Stimulated activated CD8-positive, alpha-beta memory T cell treated with anti-CD3 and anti-CD28 coated beads, Interleukin-4, amount 100 ng/mL, for 1 hour (primary cell): ENCODE results near the gene IL12RB1.
"Not testable (repeated sequence)": the region's sequence is repeated elsewhere in the genome, so short reads cannot be mapped to it uniquely, and the experiment has no call there.

Experiments
- DNase-seq, 2 donors: peaks; one replicate each; pipeline ENCODE4 v3.0.0-alpha.2; 2020; ENCODE audit warnings: low read depth in 2 of 2, low spot score in 1 of 2

Gene IL12RB1

GRCh38 chr19:18112989-18113478 lies 26.3 kb upstream of the IL12RB1 start:
- peak; percentile 59 to 61 for DNase-seq

GRCh38 chr19:18110609-18111232 lies 24.0 kb upstream of the IL12RB1 start:
- DNase-seq = no peak

GRCh38 chr19:18109733-18110608 lies 23.2 kb upstream of the IL12RB1 start:
- DNase-seq = no peak

GRCh38 chr19:18109341-18109732 lies 22.6 kb upstream of the IL12RB1 start:
- DNase-seq = no peak

- DNase-seq = no peak
Measured at GRCh38 chr19:18108897-18109296, 22.2 kb upstream of the IL12RB1 start.

- no peak for DNase-seq
Measured at GRCh38 chr19:18107235-18107634, 20.5 kb upstream of the IL12RB1 start.

GRCh38 chr19:18105259-18105658 lies 18.5 kb upstream of the IL12RB1 start:
- not testable (repeated sequence) for DNase-seq

GRCh38 chr19:18104793-18105131 lies 18.0 kb upstream of the IL12RB1 start:
- no peak for DNase-seq

GRCh38 chr19:18102916-18103542 lies 16.3 kb upstream of the IL12RB1 start:
- DNase-seq = no peak

GRCh38 chr19:18101268-18101667 lies 14.5 kb upstream of the IL12RB1 start:
- DNase-seq = no peak

GRCh38 chr19:18100710-18101109 lies 14.0 kb upstream of the IL12RB1 start:
- DNase-seq = no peak

GRCh38 chr19:18099623-18099995 lies 12.9 kb upstream of the IL12RB1 start:
- no peak for DNase-seq

- DNase-seq = no peak
Measured at GRCh38 chr19:18098891-18099622, 12.3 kb upstream of the IL12RB1 start.

- no peak for DNase-seq
Measured at GRCh38 chr19:18097993-18098890, 11.5 kb upstream of the IL12RB1 start.

- peak; percentile 75 to 81 for DNase-seq
Measured at GRCh38 chr19:18097217-18097992, 10.7 kb upstream of the IL12RB1 start, which contains the start of gene MAST3. TSS of gene MAST3 (plus strand) at chr19:18097778. CDS start at chr19:18097793, 15 bp downstream.

GRCh38 chr19:18096258-18096657 lies 9.5 kb upstream of the IL12RB1 start:
- no peak for DNase-seq

GRCh38 chr19:18093439-18094161 lies 6.9 kb upstream of the IL12RB1 start:
- no peak for DNase-seq

- peak; percentile 54 to 72 for DNase-seq
Measured at GRCh38 chr19:18091217-18091608, 4.5 kb upstream of the IL12RB1 start.
